Measurements from ENCODE around the gene ADGRL3. TPM values are rescaled to one million over a fixed set of nuclear protein-coding genes. Genes with fewer than 3 reads are reported as not detected.

Gene ADGRL3
- total and polyA plus RNA-seq, 12 donors, result 2.4 to 182 (median 22.1) TPM

DNA sequence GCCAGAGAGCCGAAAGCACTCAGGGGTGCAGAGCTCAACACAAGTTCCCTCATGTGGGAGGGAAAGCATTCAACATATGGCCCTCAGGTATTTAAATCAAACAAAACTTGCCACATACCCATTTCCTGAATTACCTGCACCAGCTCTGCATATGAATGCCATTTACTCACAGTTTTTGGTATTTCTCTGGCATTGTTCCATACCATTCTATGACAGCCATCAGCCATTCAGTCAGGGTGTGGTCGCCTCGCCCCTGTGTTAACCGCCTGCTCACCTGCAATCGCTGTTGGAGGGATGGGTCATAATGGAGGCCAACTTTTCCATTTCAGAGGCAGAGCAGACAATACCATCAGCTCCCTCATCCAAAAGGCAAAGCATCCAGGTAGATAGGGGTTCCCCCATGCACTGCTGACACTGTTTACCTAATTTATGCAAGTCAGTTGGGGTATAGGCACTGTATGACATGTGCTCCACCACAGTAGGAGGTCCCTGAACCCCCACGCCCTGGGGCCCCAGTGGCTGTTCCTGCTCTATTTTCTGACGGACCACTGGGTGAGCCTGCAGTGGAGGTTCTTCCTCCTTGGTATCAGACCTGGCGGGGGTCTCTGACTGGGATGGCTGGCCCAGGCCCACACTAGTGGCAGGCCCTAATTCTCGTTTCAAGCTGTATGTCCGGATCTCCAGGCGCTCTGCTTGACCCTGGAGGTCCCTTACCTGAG lies 227.1 kb downstream of the ADGRL3 start:
- 91 to 95% (median 93%) methylated on average over 11 of the region's 11 CpGs for WGBS, 4 donors
- Histone ChIP-seq H3K27ac (no peak overlapping the region), H3K27me3 (no peaks in the 10 kb centered on the region), H3K4me3 (no peak overlapping the region), H3K9me3 (replicated peaks in 1 of 3) (no peaks in the 10 kb centered on the region), H3K36me3 (replicated peaks in 1 of 2) (no peaks in the 10 kb centered on the region), H3K4me1 (replicated peaks in 1 of 2) (no peaks in the 10 kb centered on the region)
- intact Hi-C loops (cut with DNase I), result no loop called here
- DNase-seq, result no peak
- TF ChIP-seq, protein P1, sequence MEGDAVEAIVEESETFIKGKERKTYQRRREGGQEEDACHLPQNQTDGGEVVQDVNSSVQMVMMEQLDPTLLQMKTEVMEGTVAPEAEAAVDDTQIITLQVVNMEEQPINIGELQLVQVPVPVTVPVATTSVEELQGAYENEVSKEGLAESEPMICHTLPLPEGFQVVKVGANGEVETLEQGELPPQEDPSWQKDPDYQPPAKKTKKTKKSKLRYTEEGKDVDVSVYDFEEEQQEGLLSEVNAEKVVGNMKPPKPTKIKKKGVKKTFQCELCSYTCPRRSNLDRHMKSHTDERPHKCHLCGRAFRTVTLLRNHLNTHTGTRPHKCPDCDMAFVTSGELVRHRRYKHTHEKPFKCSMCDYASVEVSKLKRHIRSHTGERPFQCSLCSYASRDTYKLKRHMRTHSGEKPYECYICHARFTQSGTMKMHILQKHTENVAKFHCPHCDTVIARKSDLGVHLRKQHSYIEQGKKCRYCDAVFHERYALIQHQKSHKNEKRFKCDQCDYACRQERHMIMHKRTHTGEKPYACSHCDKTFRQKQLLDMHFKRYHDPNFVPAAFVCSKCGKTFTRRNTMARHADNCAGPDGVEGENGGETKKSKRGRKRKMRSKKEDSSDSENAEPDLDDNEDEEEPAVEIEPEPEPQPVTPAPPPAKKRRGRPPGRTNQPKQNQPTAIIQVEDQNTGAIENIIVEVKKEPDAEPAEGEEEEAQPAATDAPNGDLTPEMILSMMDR (IDR thresholded peaks at IDR 0.05), result no peak
- no peak for TF ChIP-seq POLR2A (IDR thresholded peaks at IDR 0.05)

GRCh38 chr4:61427818-61428495 lies 227.8 kb downstream of the ADGRL3 start:
- intact Hi-C loops (cut with DNase I), result no loop called here
- no peak for DNase-seq
- WGBS, 4 donors, result 78 to 90% (median 86%) methylated on average over 10 to 12 of the region's 12 CpGs
- Histone ChIP-seq H3K27ac (no peak overlapping the region), H3K4me1 (replicated peaks in 1 of 2) (no peaks in the 10 kb centered on the region), H3K36me3 (replicated peaks in 1 of 2) (no peaks in the 10 kb centered on the region), H3K27me3 (no peaks in the 10 kb centered on the region), H3K4me3 (no peak overlapping the region), H3K9me3 (replicated peaks in 1 of 3) (no peaks in the 10 kb centered on the region)
- TF ChIP-seq POLR2A (IDR thresholded peaks at IDR 0.05), result no peak
- TF ChIP-seq, protein P1 (IDR thresholded peaks at IDR 0.05), result no peak

DNA sequence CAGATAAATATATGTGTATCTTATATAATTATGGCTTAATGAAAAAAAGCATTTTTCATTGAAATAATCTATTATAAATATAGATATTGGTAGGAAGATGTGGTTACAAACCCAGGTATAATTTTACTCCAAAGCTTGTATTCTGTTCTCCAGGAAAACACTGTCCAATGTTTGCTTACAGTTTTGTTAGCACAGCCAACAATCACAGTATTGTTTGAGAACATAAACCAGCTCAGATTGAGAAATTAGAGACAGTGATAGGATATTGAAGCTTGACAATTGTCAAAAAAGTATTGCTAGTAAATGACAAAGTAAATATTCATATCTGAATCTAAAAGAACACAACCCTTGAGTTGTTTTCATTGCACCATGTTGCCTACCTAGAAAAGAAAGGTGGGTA lies 228.8 kb downstream of the ADGRL3 start:
- H3K27me3 ChIP-seq, result no peaks in the 10 kb centered on the region
- H3K9me3 ChIP-seq (replicated peaks in 1 of 3), result no peaks in the 10 kb centered on the region
- no peaks in the 10 kb centered on the region for H3K36me3 ChIP-seq (replicated peaks in 1 of 2)
- H3K4me1 ChIP-seq (replicated peaks in 1 of 2), result no peaks in the 10 kb centered on the region
- DNase-seq, result no peak
- TF ChIP-seq, protein P1 (IDR thresholded peaks at IDR 0.05), result no peak
- TF ChIP-seq POLR2A (IDR thresholded peaks at IDR 0.05), result no peak
- H3K27ac ChIP-seq, result no peak overlapping the region
- intact Hi-C loops (cut with DNase I), result no loop called here
- no peak overlapping the region for H3K4me3 ChIP-seq

GRCh38 chr4:61431131-61431530 lies 231.0 kb downstream of the ADGRL3 start:
- Histone ChIP-seq H3K9me3 (replicated peaks in 1 of 3) (no peaks in the 10 kb centered on the region), H3K27ac (no peak overlapping the region), H3K4me3 (no peak overlapping the region), H3K4me1 (replicated peaks in 1 of 2) (no peaks in the 10 kb centered on the region), H3K36me3 (replicated peaks in 1 of 2) (no peaks in the 10 kb centered on the region), H3K27me3 (no peaks in the 10 kb centered on the region)
- no peak for DNase-seq
- no peak for TF ChIP-seq POLR2A (IDR thresholded peaks at IDR 0.05)
- TF ChIP-seq, protein P1 (IDR thresholded peaks at IDR 0.05), result no peak
- WGBS, 4 donors, result 92 to 93% (median 93%) methylated on average over 5 of the region's 5 CpGs
- intact Hi-C loops (cut with DNase I), result no loop called here

Data from adrenal gland (tissue), 12 donors.